ENCODE measurements around the gene ZNF202.

ZNF202 gene

GRCh38 chr11:123683428-123684170 is 57.9 kb downstream of the ZNF202 start:
- no peak for DNase-seq (ENCODE audit: low read depth in 2 of 2)

- DNase-seq (ENCODE audit: low read depth in 2 of 2): no peak
These were observed 58.6 kb downstream of the ZNF202 start for GRCh38 chr11:123682696-123683410.

GRCh38 chr11:123681030-123681429 is 60.4 kb downstream of the ZNF202 start:
- no peak for DNase-seq (ENCODE audit: low read depth in 2 of 2)

GRCh38 chr11:123678246-123678645 is 63.2 kb downstream of the ZNF202 start:
- DNase-seq (ENCODE audit: low read depth in 2 of 2): no peak

- no peak for DNase-seq (ENCODE audit: low read depth in 2 of 2)
These were observed 64.0 kb downstream of the ZNF202 start for GRCh38 chr11:123677510-123677909.

- no peak for DNase-seq (ENCODE audit: low read depth in 2 of 2)
These were observed 67.2 kb downstream of the ZNF202 start for GRCh38 chr11:123674297-123674696.

All from stimulated activated CD4-positive, alpha-beta T cell treated with anti-CD3 and anti-CD28 coated beads, Interleukin-1b, Interleukin-23, amount 100 ng/mL, for 4 hours (primary cell).